Neural cell (in vitro differentiated cells): ENCODE results near the gene CPXM1. TPM values are rescaled to one million over a fixed set of nuclear protein-coding genes. Genes with fewer than 3 reads are reported as not detected.

Experiments
- H2AFZ ChIP-seq: fragments of 200-600, 300-800 bp; sonication (generic), shearing (Covaris generic); 2 replicates; pipeline ENCODE4 v1.6.0; 2014; ENCODE audit warnings: low read depth, mild to moderate bottlenecking, antibody characterized with exemption, low read length, moderate library complexity
- H3F3A ChIP-seq: fragments of 200-600 bp; shearing (Covaris generic); 2 replicates; pipeline ENCODE4 v1.6.1; 2016; ENCODE audit warnings: mild to moderate bottlenecking, moderate library complexity, mixed read lengths, antibody characterized with exemption, low read length; ENCODE audit not compliant: insufficient read depth, poor library complexity, severe bottlenecking
- H3K27ac ChIP-seq: fragments of 200-600, 300-800 bp; sonication (generic), shearing (Covaris generic); 2 replicates; pipeline ENCODE4 v1.5.1; 2014; ENCODE audit warnings: mild to moderate bottlenecking, low read length, moderate library complexity
- H3K27me3 ChIP-seq: fragments of 300-800, 200-600 bp; sonication (generic), shearing (Covaris generic); 2 replicates; pipeline ENCODE4 v1.6.0; 2014; ENCODE audit warnings: mild to moderate bottlenecking, low read depth, low read length, moderate library complexity; ENCODE audit not compliant: insufficient read depth
- H3K36me3 ChIP-seq: fragments of 300-800, 200-600 bp; sonication (generic), shearing (Covaris generic); 2 replicates; pipeline ENCODE4 v1.5.1; 2014; ENCODE audit warnings: mild to moderate bottlenecking, antibody characterized with exemption, low read length, moderate library complexity; ENCODE audit not compliant: insufficient read depth
- H3K4me2 ChIP-seq: fragments of 300-800, 200-600 bp; sonication (generic), shearing (Covaris generic); 2 replicates; pipeline ENCODE4 v1.6.0; 2014; ENCODE audit warnings: mild to moderate bottlenecking, low read length
- H3K4me3 ChIP-seq: fragments of 300-800, 200-600 bp; sonication (generic), shearing (Covaris generic); 2 replicates; pipeline ENCODE4 v1.5.1; 2014; ENCODE audit warnings: mild to moderate bottlenecking, low read length, moderate library complexity
- H3K79me2 ChIP-seq: fragments of 200-600 bp; shearing (Covaris generic); replicated peaks from 2 replicates; pipeline ENCODE4 v1.6.0; 2014; ENCODE audit warnings: mild to moderate bottlenecking, low read length, moderate library complexity; ENCODE audit not compliant: insufficient read depth
- H3K9ac ChIP-seq: fragments of 300-800, 200-600 bp; sonication (generic), shearing (Covaris generic); 2 replicates; pipeline ENCODE4 v1.6.1; 2016; ENCODE audit warnings: mild to moderate bottlenecking, low read length, mixed read lengths
- H3K9me2 ChIP-seq: fragments of 200-600 bp; shearing (Covaris generic); 2 replicates; pipeline ENCODE4 v1.6.1; 2016; ENCODE audit warnings: mild to moderate bottlenecking, low read length, mixed read lengths; ENCODE audit not compliant: insufficient read depth
- H3K9me3 ChIP-seq: fragments of 200-600, 300-800 bp; sonication (generic), shearing (Covaris generic); 2 replicates; pipeline ENCODE4 v1.6.1; 2016; ENCODE audit warnings: mild to moderate bottlenecking, mixed run types, low read length, moderate library complexity, mixed read lengths
- H4K20me1 ChIP-seq: fragments of 200-600 bp; shearing (Covaris generic); 2 replicates; pipeline ENCODE4 v1.6.1; 2016; ENCODE audit warnings: mild to moderate bottlenecking, mixed run types; ENCODE audit not compliant: insufficient read depth
- EP300 ChIP-seq: fragments of 450-650 bp; conservative IDR thresholded peaks from 2 replicates; pipeline ENCODE4 v1.6.1; 2014; ENCODE audit warnings: antibody characterized with exemption, mild to moderate bottlenecking, moderate library complexity; ENCODE audit not compliant: poor library complexity, severe bottlenecking
- EZH2 ChIP-seq: fragments of 200-600, 300-800 bp; shearing (Covaris generic), sonication (generic); IDR thresholded peaks from 2 replicates; pipeline ENCODE4 v1.6.1; 2014; ENCODE audit warnings: antibody characterized with exemption, low read length, borderline replicate concordance, mild to moderate bottlenecking; ENCODE audit not compliant: insufficient read depth, poor library complexity, severe bottlenecking
- MXI1 ChIP-seq: fragments of 450-650 bp; conservative IDR thresholded peaks from 2 replicates; pipeline ENCODE4 v1.6.1; 2014; ENCODE audit warnings: antibody characterized with exemption, mild to moderate bottlenecking; ENCODE audit not compliant: poor library complexity, severe bottlenecking
- RAD21 ChIP-seq: fragments of 450-650 bp; conservative IDR thresholded peaks from 2 replicates; pipeline ENCODE4 v1.6.1; 2014; ENCODE audit warnings: antibody characterized with exemption, mild to moderate bottlenecking, moderate library complexity
- SMC3 ChIP-seq: fragments of 450-650 bp; conservative IDR thresholded peaks from 2 replicates; pipeline ENCODE4 v1.6.1; 2014; ENCODE audit warnings: antibody characterized with exemption, mild to moderate bottlenecking, moderate library complexity; ENCODE audit not compliant: poor library complexity
- TAF1 ChIP-seq: IDR thresholded peaks from 2 replicates; pipeline ENCODE4 v1.6.1; 2012; ENCODE audit warnings: low read depth
- polyA plus RNA-seq: library from polyadenylated mRNA; depleted of rRNA; stranded (reverse); fragments of >200 nt; gene quantifications from 2 replicates; pipeline ENCODE4 v1.2.3, GENCODE V29; 2014
- TF ChIP-seq, protein P1 (sequence below): IDR thresholded peaks from 2 replicates; pipeline ENCODE4 v1.6.1; 2012; ENCODE audit warnings: borderline replicate concordance
- TF ChIP-seq, protein P2 (sequence below): fragments of 450-650 bp; IDR thresholded peaks from 2 replicates; pipeline ENCODE4 v1.5.1; 2014; ENCODE audit warnings: antibody characterized with exemption, mild to moderate bottlenecking, moderate library complexity; ENCODE audit not compliant: poor library complexity, severe bottlenecking

Gene CPXM1
- polyA plus RNA-seq, 1 donor from 2014 or later = 44.0 TPM

DNA sequence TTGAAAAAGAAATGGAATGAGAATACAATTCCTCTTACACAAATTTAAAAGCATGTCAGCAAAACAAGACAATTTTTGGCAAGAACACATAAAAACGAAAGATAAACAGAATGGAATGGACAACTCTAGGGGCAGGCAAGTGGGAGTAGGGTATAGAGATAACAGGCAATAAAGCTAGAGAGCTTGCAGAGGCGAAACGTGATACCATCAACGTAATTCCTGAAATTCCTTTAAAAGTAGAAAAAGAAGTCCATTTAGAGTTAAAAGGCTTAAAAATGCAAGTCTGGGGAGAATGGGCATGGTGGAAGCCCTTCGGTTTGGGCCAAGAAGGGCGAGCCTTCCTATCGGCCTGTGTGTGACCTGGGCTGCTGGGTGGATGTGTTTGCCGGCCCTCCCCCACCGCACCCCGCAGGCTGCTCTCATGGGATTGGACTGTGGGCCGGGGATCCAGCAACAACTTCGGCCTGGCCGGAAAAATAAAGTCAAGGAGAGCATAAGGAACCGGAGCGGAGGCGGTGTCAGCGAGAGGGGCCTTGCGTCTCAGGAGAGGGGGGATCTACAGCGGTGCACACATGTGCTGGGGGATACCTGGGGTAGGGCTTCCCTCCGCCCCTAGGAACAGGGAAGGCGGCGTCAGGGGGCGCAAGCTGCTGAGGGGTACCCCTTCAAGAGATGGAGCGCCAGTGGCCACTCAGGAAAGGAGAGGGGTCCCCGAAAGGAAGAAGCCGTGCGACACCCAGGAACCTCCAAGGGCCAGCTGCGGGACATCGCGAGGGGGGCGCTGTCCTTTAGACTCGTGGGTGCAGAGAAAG lies 19.9 kb upstream of the CPXM1 start (continued):
- TF ChIP-seq, protein P1, sequence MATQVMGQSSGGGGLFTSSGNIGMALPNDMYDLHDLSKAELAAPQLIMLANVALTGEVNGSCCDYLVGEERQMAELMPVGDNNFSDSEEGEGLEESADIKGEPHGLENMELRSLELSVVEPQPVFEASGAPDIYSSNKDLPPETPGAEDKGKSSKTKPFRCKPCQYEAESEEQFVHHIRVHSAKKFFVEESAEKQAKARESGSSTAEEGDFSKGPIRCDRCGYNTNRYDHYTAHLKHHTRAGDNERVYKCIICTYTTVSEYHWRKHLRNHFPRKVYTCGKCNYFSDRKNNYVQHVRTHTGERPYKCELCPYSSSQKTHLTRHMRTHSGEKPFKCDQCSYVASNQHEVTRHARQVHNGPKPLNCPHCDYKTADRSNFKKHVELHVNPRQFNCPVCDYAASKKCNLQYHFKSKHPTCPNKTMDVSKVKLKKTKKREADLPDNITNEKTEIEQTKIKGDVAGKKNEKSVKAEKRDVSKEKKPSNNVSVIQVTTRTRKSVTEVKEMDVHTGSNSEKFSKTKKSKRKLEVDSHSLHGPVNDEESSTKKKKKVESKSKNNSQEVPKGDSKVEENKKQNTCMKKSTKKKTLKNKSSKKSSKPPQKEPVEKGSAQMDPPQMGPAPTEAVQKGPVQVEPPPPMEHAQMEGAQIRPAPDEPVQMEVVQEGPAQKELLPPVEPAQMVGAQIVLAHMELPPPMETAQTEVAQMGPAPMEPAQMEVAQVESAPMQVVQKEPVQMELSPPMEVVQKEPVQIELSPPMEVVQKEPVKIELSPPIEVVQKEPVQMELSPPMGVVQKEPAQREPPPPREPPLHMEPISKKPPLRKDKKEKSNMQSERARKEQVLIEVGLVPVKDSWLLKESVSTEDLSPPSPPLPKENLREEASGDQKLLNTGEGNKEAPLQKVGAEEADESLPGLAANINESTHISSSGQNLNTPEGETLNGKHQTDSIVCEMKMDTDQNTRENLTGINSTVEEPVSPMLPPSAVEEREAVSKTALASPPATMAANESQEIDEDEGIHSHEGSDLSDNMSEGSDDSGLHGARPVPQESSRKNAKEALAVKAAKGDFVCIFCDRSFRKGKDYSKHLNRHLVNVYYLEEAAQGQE = no peak
- TF ChIP-seq RAD21 = no peak

DNA sequence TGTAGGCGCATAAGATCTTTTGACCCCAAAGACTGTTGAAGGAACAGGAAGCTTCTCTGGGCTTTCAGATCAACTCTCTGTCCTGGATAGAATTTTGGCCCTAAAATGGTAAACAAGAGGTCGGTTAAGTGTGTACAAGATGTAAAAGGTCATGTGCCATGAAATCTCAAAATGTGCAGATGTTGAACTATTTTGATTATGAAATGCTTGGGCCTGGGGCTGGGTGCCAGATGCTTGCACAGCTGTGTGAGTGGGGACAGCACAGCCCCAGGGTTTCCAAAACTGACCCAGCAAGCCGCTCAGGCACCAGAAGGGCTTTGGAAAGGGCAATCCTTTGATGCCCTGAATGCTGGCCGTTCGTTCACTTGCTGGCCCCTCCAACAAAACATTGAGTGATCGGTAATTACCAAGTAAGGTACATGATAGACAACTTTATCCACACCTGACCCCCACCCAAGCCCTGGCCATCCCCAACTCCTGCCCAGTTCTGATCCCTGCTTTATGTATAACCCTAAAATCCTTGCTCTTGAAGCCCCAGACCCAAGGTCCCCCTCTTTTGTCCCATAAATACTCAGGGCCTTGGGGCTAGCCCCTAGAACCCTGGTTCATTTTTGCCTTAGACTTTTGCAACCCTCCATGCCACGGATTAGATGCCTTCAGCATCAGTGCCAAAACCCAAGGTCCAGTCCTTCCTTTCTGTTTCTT lies 17.6 kb upstream of the CPXM1 start:
- Histone ChIP-seq H3K27ac (no peak overlapping the region), H3K4me2 (no peak overlapping the region), H2AFZ (no peak overlapping the region), H3K36me3 (no peaks in the 10 kb centered on the region), H3K4me3 (no peak overlapping the region), H3K79me2 (no peaks in the 10 kb centered on the region), H3K9me3 (no peaks in the 10 kb centered on the region), H3K9ac (no peak overlapping the region), H4K20me1 (no peaks in the 10 kb centered on the region), H3K9me2 (no peaks in the 10 kb centered on the region), H3F3A (no peaks in the 10 kb centered on the region), H3K27me3 (peaks cover 23% of the 10 kb centered on the region)
- TF ChIP-seq EP300 = no peak
- TF ChIP-seq, protein P2, sequence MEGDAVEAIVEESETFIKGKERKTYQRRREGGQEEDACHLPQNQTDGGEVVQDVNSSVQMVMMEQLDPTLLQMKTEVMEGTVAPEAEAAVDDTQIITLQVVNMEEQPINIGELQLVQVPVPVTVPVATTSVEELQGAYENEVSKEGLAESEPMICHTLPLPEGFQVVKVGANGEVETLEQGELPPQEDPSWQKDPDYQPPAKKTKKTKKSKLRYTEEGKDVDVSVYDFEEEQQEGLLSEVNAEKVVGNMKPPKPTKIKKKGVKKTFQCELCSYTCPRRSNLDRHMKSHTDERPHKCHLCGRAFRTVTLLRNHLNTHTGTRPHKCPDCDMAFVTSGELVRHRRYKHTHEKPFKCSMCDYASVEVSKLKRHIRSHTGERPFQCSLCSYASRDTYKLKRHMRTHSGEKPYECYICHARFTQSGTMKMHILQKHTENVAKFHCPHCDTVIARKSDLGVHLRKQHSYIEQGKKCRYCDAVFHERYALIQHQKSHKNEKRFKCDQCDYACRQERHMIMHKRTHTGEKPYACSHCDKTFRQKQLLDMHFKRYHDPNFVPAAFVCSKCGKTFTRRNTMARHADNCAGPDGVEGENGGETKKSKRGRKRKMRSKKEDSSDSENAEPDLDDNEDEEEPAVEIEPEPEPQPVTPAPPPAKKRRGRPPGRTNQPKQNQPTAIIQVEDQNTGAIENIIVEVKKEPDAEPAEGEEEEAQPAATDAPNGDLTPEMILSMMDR = no peak
- TF ChIP-seq SMC3 = no peak
- no peak for TF ChIP-seq RAD21
- TF ChIP-seq EZH2 = no peak
- TF ChIP-seq, protein P1 = no peak
- TF ChIP-seq MXI1 = no peak
- no peak for TF ChIP-seq TAF1
